GM19023 (cell line): ENCODE data around the gene SLC16A12.

Experiments
- ATAC-seq: cut with Tn5 transposase; IDR thresholded peaks from one replicate; pipeline ENCODE4 v1.9.1; 2021; ENCODE audit warnings: mild to moderate bottlenecking, moderate library complexity; ENCODE audit not compliant: unreplicated experiment

Gene SLC16A12

DNA sequence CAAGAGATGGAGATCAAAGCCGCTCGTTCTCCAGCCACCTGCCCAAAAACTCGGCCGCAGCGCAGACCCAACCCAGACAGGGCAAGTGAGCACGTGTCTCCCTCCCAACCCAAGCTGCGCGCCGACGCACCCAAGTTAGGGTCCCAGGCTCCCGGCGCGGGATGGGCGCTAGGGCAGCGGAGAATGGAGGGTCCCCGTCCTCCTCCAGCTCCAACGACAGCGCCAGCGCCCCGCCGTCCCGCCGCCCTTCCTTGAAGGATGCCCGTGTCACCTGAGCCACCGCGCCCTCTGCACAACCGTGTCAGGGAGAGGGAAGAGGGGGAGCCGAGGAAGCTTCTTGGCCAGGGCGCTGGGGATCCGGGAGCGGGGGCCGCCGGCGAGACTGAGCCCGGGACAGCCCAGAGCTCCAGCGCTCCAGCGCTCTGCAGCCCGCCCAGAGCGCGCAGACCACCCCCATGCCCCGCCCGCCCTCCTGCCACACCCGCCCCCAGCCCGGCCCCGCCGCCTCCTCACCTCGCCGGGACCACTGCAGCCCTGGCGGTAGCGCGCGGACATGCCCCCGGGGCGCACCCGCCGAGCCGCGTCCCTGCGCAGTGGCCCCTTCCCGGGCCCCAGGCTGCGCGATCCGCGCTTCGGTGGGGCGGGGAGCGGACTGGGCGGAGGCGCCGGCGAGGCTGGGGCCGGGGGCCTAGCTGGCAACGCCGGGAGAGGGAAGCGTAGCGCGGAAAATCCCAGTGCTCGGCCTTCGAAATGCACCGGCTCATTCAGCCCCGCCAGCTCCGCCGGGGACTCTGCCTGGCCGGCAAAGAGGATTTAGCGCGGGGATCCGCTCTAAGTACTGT is at the start of gene SLC16A12:
Gene SLC16A12 (minus strand): TSS at position 424 of the 842 bp plus-strand sequence. CDS start 73,016 bp downstream, outside the sequence.
- ATAC-seq = no peak

DNA sequence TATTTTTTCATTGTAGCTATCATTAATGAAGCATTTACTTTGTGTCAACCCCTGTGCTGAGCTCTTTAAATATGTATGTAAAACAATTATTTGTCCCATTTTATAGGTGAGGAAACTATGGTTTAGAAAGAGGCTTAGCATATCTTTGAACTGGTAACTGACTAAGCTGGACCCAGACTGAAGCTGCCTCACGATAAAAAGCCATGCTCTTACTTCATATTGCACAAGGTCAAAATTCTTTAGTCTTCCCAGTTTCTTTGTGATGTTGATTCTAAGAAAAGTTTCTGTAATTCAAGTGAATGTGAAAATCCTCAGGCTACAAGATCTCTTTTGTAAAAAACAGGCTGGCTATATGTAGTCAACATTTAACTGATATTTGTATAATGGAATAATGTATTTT is 46.6 kb upstream of the SLC16A12 start:
- no peak for ATAC-seq

DNA sequence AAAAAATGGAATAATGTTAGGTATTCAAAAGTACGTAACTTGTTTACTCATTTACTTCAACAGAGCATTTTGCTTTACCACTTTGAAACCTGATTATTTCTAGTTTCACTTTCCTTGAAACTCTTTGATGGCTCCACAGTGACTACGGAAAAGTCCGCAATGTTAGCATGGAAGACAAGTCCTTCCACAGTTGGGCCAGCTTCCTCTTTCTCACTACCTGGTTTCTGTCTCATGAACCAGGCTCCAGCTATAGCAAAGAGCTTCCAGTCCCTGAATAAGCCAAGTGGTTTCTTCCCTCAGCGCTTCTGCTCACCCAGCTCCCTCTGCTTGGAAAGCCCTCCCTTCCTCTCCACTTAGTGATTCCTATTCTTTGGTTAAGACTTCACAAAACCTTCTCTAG is 44.8 kb upstream of the SLC16A12 start:
- ATAC-seq = no peak

DNA sequence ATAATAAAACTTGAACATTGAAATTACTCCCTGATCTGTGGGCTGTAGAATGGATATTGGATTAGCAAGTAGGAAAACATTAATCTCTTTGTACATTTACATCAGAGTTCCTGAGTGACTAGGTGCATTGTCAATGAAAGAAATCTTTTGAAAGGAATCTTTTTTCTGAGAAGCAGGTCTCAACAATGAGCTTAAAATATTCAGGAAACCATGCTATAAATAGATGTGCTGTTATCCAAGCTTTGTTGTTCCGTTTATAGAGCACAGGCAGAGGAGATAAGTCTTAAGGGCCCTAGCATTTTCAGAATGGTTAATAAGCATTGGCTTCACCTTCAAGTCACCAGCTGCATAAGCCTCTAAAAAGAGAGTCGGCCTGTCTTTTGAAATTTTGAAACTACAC is 41.3 kb upstream of the SLC16A12 start:
- ATAC-seq = no peak

DNA sequence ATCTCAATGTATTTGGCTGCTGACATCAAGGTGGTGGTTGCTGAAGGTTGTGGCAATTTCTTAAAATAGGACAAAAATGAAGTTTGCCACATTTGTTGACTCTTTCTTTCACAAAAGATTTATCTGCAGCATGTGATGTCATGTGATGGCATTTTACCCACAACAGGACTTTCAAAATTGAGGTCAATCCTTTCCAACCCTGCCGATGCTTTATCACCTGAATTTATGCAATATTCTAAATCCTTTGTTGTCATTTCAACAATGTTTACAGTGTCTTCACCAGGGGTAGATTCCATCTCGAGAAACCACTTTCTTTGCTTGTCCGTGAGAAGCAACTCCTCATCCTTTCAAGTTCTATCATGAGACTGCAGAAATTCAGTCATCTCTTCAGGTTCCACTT is 40.6 kb upstream of the SLC16A12 start:
- ATAC-seq = no peak

DNA sequence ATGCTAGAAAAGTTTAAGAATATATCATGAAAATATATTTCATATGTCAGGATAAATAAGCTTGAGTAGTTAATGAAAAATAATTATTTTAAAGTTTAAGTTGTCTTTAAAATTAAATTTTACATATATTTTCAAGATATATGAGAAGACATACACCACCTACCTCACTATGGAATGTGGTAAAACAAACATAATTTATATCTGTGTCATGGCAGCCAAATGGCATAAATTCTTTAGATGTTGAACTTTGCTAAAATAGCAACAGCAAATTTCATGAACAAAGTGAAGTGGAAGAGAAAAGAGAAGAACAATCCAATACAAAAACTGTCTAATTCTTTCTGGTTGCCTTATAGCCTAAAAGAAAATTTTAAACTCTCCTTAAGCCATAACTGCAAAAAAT is 39.6 kb upstream of the SLC16A12 start:
- no peak for ATAC-seq

DNA sequence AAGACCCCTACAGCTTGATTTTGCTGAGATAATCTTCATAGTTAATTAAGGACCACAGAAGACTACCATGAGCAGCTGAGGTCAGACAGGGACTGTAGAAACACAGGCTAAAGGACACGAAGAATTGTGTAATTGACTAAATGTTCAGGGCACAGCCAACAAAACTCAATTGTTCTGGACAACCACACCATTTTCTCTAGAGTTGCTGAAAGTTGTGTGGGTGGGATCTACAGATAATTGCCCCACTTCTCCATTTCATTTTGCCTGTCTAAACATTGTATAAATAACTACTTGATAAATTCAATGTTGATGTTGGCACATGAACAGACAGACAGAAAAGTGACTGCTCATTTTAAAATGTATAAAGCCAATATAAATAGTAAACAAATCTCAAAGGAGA is 39.0 kb upstream of the SLC16A12 start:
- no peak for ATAC-seq

DNA sequence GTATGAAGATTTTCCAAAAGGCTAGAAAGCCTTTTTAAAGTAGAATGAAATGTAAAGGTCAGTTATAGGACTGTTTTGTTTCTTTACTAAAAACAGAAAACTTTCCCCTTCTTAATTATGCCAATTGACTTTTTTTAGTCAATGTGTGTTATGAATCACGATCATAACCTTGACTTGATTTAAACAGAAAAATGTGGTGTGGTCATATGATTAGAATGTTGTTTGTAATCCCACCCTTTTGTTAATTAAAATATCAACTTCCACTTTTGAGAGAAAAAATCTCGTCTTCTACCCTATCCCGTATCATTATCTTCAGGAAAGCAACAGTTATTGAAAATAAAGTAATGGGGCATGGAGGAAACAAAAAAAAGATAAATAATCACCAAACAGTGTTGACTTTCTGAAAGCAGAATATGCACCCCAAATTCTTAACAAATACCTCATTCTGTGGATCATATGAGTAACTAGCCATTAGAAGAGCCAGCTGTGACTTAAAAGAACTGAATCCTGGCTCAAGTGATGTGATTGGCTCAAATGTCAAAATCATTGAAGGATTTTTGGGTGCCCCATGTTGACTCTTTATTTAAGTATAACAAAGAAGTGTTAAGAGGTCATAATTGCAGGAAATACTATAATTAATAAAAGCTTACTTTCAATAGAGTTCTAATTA is 32.3 kb upstream of the SLC16A12 start:
- no peak for ATAC-seq

DNA sequence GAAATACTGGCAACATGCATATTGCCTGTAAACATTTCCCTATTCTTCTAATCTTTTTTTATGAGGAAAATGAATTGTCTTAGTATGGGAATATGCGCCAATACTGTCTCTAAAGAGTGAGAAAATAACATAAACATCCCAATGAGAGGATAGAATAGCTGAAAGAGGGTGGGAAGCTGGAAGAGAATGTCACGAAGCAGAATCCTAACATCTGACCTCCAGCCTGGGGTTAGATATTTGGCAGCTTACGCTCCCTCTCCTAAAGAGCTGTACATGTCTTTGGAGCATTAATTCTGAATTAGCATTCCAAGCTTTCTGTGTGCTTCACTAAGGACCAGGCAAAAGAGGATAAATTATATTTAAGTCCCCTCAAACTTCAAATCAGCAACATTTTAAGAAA is 31.6 kb upstream of the SLC16A12 start:
- no peak for ATAC-seq

DNA sequence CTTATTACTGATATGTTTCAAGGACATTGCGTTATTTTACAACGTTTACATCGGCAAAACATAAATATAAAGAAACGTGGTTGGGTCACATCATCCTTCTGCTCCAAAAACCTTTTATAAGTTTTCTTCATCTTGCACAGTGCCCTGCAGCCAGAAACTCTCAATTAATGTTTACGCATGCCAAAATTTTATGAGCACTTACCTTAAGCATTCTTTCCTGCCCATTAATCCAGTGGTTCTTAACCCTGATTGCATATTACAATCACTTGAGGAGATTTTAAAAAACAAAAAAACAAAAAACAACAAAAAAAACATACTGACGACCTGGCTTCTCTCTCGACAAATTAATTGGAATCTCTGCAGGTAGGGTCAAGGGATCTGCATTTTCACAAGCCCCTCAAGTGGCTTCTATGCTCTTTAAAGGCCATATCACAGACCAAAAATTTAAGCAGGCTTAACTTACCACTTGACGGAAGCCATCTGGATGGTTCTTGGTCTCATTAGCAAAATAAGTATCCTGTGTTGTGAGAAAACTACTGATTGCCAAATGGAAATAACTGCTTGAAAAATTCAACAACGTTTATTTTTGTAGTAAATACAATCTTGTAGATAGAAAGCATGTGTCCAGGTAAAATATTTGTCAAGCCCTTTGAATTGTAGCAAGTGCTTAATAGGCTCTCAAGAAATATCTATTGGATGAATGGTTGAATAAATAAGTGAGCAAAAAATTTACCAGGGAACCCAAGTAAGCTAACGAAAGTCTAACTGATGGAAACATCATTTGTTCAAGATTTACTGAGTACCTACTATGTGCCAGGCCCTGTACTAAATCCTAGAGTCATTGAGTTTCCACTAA is 30.9 kb upstream of the SLC16A12 start:
- ATAC-seq = no peak

DNA sequence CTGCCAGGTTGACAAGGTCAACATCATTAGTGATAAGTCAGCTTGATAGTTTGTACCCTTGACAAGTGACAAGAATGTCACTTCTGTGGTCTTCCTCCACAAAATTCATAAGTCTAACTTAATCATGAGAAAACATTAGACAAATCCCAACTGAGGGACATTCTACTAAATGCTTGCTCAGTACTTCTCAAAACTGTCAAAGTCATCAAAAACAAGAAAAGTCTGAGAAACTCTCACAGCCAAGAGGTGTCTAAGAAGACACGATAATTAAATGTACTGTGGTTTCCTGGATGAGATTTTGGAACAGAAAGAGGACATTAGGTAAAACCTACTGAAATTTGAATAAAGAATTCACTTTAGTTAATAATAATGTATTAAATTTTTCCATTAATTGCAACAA is 29.8 kb upstream of the SLC16A12 start:
- ATAC-seq = no peak

DNA sequence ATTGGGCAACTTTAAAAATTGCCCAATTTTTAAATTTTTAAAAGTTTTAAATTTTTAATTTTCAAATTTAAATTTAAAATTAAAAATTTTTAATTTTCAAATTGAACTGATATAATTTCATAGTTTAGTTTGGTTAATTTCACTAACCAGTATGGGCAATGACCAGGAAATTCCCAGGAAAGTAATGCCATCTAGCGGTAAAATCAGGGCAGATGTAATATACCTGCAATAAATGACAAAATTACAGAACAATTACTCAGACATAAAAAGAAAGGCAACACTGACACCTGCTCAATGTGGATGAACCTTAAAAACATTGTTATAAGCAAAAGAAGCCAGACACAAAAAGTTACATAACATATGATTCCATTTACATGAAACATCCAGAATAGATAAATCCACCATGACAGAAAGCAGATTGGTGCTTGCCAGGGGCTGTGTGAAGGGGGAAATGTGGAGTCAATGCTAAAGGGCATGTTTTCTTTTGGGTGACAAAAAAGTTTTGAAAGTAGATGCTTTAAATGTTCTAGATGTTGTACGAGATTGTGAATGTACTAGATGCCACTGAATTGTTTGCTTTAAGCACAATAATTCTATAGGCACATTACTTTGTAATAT is 28.6 kb upstream of the SLC16A12 start:
- ATAC-seq = no peak

DNA sequence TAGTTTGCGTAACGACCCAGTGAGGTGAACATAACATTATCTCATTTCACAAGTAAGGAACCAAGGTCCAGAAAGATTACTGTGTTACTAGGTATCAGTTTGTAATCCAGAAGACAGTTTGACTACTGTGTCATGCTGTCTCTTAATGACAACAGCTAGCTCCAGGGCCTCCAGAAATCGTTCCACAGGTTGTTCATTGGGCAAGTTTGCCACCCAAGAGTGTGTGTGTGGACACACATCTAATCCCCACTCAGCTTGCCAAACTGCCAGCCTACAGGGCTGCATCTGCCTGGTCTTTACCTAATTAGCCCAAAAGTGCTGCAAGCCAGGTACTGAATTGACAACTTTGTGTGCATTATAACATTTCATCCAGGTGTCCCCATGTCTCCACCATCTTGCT is 27.9 kb upstream of the SLC16A12 start:
- no peak for ATAC-seq

- no peak for ATAC-seq
These were observed 21.2 kb upstream of the SLC16A12 start for GRCh38 chr10:89556600-89556999.

- ATAC-seq = no peak
These were observed 20.5 kb upstream of the SLC16A12 start for GRCh38 chr10:89555688-89556445.

- no peak for ATAC-seq
These were observed 19.0 kb upstream of the SLC16A12 start for GRCh38 chr10:89554433-89554832.

- no peak for ATAC-seq
These were observed 17.8 kb upstream of the SLC16A12 start for GRCh38 chr10:89553064-89553734.

DNA sequence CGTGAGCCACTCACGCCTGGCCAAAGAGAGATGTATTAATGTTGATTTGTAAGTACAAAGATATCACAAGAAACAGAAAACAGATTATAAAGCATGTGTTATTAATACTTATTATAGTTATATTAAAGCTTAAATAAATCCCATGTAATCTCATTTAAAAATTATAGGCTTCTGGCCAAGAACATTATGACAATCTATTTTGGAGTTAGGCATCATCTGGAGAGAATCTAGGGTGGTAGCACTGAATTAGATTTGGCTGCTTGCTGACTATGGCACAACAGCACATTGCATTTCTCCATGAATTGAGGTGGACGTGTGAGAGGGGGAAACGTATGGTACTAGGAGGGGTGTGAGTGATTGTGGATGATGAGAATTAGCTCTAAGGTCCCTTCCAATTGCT is 16.8 kb upstream of the SLC16A12 start:
- ATAC-seq = no peak

DNA sequence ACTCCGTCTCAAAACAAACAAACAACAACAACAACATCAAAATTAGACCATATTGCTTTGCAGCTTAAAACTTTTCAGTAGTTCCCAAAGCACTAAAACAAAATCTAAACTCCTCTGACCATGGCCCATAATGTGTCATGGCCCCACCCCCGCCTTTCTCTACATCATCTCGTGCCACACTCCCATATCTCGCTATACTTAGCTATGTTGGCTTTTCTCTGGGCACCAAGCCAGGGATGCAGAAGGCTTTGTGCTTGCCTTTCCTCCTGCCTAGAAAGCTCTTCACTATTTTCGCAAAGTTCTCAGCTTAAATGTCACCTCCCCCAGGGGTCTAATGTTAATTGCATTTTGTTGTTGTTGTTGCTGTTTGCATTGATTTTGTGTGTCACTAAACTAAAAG is 15.1 kb upstream of the SLC16A12 start:
- ATAC-seq = no peak

DNA sequence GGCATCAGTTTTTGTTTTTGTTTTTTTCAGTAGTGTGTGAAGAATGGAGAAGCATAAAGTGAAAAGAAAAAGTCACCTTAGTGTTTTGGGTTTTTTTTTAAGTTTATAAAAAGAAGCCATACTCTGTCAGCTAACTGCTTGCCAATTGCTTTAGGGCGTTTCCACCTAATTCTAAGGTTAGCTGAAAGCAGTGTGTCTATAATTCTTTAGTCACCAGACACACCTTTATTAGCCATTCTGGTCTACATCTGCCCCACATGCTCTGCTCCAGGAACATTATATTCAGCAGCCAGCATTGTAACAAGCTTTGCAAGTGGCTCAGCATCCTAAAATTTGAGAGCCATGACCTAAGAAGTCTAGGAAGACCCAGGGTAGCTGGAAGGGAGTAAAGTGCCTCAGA is 14.1 kb upstream of the SLC16A12 start:
- ATAC-seq = no peak
